Regular cardiac myocyte (primary cell): ENCODE measurements around the gene STX5. TPM values are rescaled to one million over a fixed set of nuclear protein-coding genes. Genes with fewer than 3 reads are reported as not detected.

Source experiments
- total RNA-seq: library from RNA; depleted of rRNA; stranded (reverse); fragments of >200 nt; gene quantifications from 2 replicates; pipeline ENCODE4 v1.2.3, GENCODE V29; 2014

The STX5 gene, protein sequence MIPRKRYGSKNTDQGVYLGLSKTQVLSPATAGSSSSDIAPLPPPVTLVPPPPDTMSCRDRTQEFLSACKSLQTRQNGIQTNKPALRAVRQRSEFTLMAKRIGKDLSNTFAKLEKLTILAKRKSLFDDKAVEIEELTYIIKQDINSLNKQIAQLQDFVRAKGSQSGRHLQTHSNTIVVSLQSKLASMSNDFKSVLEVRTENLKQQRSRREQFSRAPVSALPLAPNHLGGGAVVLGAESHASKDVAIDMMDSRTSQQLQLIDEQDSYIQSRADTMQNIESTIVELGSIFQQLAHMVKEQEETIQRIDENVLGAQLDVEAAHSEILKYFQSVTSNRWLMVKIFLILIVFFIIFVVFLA
- total RNA-seq, result 27.6 and 39.3 TPM in 2 replicates

DNA sequence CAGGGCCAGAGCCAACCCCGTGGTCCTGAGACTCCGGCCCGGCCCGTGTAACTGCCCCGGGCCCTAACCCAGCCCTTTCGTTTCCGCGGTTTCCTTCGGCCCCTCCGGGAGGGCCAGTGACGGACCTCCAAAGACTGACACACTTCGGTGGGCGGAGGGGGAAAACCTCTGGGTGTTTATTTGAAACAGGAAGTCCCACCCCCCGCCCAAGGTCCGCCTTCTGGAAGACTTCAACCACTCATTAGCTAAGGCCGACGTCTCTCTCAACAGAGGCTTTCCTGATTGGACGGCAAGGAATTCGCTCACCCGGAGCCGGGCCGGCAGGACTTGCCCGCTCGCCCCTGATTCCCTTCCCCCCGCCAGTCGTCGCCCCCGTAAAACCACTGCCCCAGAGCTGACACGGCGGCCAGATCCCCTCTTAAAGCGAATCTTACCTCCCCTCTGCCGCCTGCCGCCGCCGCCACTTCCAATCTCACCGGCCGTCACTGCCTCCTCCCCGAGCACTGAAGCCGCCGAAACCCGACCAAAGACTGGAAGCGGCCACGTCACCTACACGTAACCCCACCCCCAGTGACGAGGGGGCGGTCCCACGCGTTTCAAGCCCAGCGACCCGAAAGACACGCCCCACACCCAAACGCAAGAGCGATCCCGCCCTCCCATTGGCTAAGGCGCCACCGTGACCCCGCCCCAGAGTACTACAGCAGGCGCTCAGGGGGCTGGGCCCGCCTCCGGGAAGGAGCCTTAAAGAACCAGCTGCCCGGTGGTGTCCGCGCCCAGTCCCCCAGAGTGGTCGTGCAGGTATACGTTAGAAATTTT lies at the start of gene STX5:
Gene STX5, minus strand, starts transcription at position 532 of the 816 bp plus-strand sequence. CDS start 808 bp downstream, outside the sequence.

DNA sequence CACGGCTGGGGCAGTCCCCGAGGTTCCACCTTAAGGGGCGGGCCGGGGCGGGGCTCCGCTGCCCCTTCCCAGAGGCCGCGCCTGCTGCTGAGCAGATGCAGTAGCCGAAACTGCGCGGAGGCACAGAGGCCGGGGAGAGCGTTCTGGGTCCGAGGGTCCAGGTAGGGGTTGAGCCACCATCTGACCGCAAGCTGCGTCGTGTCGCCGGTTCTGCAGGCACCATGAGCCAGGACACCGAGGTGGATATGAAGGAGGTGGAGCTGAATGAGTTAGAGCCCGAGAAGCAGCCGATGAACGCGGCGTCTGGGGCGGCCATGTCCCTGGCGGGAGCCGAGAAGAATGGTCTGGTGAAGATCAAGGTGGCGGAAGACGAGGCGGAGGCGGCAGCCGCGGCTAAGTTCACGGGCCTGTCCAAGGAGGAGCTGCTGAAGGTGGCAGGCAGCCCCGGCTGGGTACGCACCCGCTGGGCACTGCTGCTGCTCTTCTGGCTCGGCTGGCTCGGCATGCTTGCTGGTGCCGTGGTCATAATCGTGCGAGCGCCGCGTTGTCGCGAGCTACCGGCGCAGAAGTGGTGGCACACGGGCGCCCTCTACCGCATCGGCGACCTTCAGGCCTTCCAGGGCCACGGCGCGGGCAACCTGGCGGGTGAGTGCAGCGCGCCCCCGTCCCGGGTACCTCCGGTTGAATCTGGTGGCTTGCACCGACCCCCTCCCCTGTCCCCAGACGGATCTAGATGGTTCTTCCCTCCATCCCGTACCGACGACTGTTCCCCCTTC lies 49.1 kb upstream of the STX5 start, which contains the start of gene SLC3A2:
Gene SLC3A2, plus strand, starts transcription at position 94 of the 776 bp plus-strand sequence. Its CDS starts 128 bp downstream, at position 222.

DNA sequence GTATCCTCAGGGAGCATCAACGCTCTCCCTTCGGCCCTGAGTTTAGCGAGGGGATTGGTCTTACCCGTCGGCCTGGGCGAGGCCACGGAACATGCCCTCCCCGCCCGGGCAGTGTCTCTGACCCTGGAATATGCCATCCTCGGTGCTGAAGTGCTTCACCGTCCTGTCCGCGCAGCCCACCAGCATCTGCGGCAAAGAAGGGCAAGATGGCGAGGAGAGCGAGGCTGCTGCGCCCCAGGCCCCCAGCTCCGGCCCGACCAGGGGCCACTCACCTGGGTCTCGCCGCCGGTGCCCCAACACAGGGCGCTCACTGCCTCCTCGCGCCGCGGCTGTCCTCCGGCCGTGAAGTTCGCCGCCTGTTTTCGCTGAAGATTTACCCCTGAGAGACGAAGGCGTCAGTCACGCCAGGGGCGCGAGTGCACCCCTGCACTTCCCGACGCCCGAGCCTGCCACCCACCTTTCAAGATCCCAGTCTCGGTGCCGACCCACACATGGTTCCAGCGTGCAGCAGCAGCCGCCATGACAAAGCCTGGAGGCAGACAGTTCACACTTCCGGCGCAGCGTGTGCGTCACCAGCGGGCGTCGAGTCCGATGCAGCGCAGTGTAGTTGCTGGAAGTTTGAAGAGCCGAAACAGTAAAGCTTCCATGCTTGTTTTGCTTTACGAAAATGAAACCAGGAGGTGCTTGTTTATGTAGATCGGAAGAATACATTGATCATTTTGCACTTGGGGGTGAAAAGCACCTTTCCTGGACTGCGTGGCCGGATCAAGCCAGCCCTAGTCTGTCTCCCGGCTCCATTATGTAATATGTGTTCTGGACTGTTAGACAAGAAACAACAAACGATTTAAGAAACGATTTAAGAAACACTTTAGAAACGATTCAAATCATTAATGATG lies 7.4 kb upstream of the STX5 start, which contains the start of gene WDR74:
Gene WDR74, minus strand, starts transcription at position 541 of the 896 bp plus-strand sequence. Its CDS starts 20 bp downstream, at position 521.

DNA sequence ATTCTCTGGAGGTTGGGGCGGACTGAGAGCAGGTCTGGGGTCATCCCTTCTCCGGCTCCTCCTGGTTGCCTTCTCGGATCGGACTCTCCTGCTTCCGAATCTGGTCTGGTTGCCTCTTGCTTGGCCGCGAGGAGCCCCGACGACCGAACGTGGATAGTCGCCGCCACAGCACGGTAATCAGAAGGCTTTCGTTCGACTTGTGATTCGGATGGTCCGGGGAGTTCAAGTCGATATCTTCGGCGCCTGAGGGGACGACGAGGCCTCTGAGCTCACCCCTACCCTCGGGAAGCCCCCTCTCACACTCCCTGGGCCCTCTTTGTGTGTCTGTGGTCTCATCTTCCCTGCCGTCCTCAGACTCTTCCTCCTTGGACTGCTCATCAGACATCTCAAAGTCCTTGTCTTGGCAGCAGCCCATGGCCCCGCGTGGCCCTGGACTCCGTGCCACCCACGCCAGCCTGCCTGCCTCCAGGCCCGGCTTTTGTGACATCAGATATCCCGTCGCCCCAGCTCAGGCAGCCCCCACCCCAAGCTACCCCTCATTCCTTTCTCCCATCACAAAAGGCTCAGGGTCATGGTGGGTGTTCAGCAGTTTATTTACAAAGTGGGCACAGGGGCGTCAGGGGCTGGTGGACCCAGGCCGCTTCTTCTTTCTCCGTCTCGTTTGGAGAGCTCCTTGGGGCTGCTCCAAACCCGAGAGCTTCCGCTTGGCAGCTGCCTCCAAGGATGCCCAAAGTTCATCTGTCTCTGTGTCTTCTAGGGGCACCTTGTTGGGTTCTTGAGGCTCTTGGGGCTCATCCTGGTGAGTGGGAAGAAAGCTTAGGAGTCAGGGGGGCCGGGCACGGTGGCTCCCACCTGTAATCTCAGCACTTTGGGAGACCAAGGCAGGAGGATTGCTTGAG lies 734 bp upstream of the STX5 start, which contains the start of gene TEX54:
Gene TEX54, minus strand, starts transcription at position 506 of the 899 bp plus-strand sequence.

DNA sequence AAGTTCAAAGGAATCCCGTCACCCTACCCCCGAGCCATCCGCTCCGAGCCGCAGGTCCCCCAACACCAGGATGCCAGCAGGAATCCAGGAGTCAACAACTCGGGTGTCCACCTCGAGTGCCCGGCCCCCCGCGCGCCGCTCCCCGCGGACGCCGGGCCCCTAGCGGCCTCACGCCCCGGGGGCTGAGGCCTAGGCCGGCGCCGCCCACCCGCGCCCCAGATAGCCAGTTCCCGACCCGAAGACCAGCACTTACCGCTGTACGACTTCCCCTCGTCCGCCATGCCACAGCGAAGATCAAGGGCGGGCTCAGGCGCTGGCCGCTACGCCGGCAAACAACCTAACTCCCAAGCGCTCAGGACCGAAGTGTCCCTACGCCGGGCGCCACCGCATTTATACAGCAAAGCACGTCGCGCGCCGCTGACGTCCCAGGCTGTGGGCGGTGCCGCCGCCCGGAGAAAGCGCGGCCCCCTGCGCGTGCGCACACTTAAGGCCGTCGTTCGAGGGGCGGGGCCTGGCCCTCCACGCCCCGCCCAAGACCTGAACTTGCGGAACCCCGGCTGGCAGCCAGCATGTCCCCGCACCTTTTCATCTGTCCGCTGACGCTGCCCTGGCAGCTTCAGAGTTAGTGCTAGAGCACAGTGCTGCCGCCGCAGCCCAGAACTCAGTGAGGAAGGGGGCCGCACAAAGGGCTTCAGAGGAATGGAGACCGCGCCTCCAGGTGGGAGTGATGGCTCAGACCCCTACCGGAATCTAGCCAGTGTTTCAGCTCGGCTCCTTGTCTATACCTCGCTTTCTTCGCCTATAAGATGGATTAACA lies 26.6 kb downstream of the STX5 start, which contains the start of gene NXF1:
Gene NXF1, minus strand, starts transcription at position 365 of the 817 bp plus-strand sequence. Its CDS starts 84 bp downstream, at position 281.

DNA sequence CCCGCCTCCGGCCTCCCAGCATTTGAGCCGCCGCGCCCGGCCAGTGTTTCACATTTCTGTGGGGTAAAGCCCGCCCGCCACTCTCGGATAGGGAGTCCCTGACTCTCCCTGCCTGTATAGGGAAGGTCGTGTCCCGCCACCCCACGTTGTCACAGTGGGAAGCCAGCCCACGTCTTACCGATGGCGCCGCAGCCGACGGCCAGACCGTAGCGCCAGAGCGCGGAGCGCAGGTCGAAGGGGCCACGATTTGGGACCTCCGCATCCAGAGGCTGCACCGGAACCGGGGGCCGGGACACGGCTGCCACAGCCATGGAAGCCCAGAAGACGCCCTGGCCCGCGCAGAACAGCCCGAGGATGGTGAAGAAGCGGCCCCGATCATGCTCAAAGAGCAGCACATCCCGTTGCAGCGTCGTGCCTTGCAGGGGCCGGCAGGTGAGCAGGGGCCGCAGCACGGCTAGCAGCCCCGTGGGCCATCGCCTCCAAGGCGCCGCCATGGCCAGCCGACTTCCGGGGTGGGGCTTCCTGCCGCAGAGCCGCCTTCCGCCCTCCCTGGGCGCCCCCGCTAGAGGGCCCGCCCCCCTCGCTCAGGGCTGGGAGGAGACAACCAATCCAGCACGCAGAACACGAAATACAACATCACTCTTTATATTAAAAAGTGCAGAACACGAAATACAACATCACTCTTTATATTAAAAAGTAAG lies 40.2 kb downstream of the STX5 start, which contains the start of gene TMEM223:
Gene TMEM223, minus strand, starts transcription at position 506 of the 701 bp plus-strand sequence. Its CDS starts 12 bp downstream, at position 494.

DNA sequence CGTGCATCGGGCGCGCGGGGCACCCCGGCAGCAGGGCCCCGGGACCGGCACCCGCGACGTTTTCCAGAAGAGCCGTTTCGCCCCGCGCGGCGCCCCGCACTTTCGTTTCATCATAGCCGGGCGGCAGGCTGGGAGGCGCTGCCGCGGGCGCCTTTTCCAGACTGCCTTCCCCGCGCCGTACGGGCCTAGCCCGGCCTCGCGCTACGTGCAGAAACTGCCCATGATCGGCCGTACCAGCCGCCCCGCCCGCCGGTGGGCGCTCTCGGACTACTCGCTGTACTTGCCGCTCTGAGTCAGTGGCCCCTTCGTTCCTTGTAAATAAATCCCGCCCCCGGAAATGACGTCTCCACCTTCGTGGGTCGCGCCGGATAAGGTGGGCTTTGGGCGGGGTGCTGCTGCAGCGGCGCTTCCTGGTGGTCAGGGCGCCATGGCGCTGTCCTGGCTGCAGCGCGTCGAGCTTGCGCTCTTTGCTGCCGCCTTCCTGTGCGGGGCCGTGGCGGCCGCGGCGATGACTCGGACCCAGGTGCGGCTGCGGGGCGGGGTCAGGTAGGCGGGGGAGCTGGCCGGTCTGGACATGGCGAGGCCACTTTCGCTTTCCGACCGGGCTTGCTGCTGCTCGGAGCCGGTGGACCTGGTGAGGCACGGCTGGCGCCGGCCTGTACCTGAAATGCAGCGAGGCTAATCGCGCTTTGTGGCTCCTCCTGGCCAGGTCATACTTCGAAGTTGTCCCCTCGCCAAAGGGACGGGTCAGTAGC lies 44.7 kb downstream of the STX5 start, which contains the start of gene TMEM179B:
Gene TMEM179B, plus strand, starts transcription at position 398 of the 755 bp plus-strand sequence. Its CDS starts 30 bp downstream, at position 428.

DNA sequence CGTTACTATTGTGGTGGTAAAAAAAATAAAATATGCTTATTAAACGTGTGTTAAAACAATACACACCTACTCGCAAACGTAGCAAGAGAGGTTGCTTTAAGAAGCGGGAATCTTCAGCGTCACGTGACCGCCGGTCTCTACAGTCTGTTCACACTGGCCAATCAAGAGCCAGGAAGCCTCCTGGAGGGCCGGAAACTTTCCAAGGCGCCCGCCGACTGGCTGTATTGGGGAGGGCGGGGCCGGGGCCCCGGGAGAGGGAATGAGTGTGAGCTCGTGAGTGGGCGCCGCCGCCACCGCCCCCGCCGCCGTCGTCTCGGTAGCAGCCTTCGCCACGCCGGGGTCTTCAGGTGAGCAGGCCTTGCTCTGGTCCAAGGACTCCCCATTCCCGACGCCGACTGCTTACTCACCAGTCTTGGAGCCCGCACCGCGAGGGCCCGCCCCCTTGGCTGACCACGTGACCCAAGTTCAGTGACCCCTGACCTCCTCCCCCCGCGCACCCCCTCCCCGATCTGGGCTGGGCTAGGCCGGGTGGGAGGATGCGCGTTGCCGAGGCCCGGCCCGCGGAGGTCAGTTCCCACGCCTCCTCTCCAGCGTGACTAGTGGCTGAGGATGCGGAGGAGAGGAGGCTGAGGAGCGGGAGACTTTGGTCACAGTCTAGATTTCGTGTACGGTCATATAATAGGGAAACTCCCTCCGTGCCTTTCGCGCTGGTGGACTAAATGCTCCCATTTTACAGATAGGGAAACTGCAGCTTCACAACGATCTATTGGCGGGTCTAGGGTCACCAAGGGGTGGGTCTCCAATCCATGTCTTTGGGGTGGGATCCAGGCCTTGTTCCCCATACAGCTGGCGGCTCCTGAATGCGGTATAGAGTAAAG lies 60.5 kb downstream of the STX5 start, which contains the start of gene TAF6L:
Gene TAF6L, plus strand, starts transcription at position 253 of the 878 bp plus-strand sequence. CDS start 4,388 bp downstream, outside the sequence.

Other genes starting within 250 kb of the STX5 start
- 6.2 and 7.9 TPM in 2 replicates for gene TUT1, start 240.5 kb downstream of the STX5 start, total RNA-seq
- gene MTA2, start 230.2 kb downstream of the STX5 start, total RNA-seq, result 93.6 and 166 TPM in 2 replicates
- 13.2 and 15.1 TPM in 2 replicates for gene EML3, start 219.3 kb downstream of the STX5 start, total RNA-seq
- 2.0 and 3.1 TPM in 2 replicates for gene ROM1, start 218.8 kb downstream of the STX5 start, total RNA-seq
- 39.5 and 39.7 TPM in 2 replicates for gene B3GAT3, start 210.1 kb downstream of the STX5 start, total RNA-seq
- 233 and 273 TPM in 2 replicates for gene GANAB, start 185.4 kb downstream of the STX5 start, total RNA-seq
- 17.2 and 33.7 TPM in 2 replicates for gene INTS5, start 178.7 kb downstream of the STX5 start, total RNA-seq
- 21.4 and 48.1 TPM in 2 replicates for gene C11orf98, start 166.8 kb downstream of the STX5 start, total RNA-seq
- 9.8 and 11.0 TPM in 2 replicates for gene CSKMT, start 166.7 kb downstream of the STX5 start, total RNA-seq
- gene UQCC3, start 160.4 kb downstream of the STX5 start, total RNA-seq, result 7.0 and 13.2 TPM in 2 replicates
- 2.5 and 3.7 TPM in 2 replicates for gene LBHD1, start 159.8 kb downstream of the STX5 start, total RNA-seq
- 110 and 143 TPM in 2 replicates for gene UBXN1, start 153.0 kb downstream of the STX5 start, total RNA-seq
- gene LRRN4CL, start 142.5 kb downstream of the STX5 start, total RNA-seq, result 0.58 and 9.6 TPM in 2 replicates
- 48.3 and 54.4 TPM in 2 replicates for gene BSCL2, start 124.6 kb downstream of the STX5 start, total RNA-seq
- gene GNG3, start 124.4 kb downstream of the STX5 start, total RNA-seq, result not detected in 2 replicates
- 5.6 and 6.1 TPM in 2 replicates for gene HNRNPUL2, start 104.6 kb downstream of the STX5 start, total RNA-seq
- 28.4 and 30.4 TPM in 2 replicates for gene TTC9C, start 103.6 kb downstream of the STX5 start, total RNA-seq
- gene ZBTB3, start 77.9 kb downstream of the STX5 start, total RNA-seq, result 11.6 and 13.6 TPM in 2 replicates
- 45.1 and 76.1 TPM in 2 replicates for gene POLR2G, start 70.5 kb downstream of the STX5 start, total RNA-seq
- gene TAF6L, start 60.7 kb downstream of the STX5 start, total RNA-seq, result 14.1 and 17.8 TPM in 2 replicates
- gene TMEM179B, start 44.6 kb downstream of the STX5 start, total RNA-seq, result 34.9 and 46.5 TPM in 2 replicates
- 18.6 and 20.9 TPM in 2 replicates for gene TMEM223, start 40.0 kb downstream of the STX5 start, total RNA-seq
- 21.1 and 21.5 TPM in 2 replicates for gene NXF1, start 26.6 kb downstream of the STX5 start, total RNA-seq
- not detected in 2 replicates for gene TEX54, start 790 bp upstream of the STX5 start, total RNA-seq
- gene WDR74, start 7.5 kb upstream of the STX5 start, total RNA-seq, result 40.3 and 59.8 TPM in 2 replicates
- 137 and 149 TPM in 2 replicates for gene SLC3A2, start 48.8 kb upstream of the STX5 start, total RNA-seq
- gene CHRM1, start 89.3 kb upstream of the STX5 start, total RNA-seq, result not detected in 2 replicates
- not detected in 2 replicates for gene SLC22A6, start 152.9 kb upstream of the STX5 start, total RNA-seq
- gene SLC22A8, start 183.8 kb upstream of the STX5 start, total RNA-seq, result not detected in 2 replicates